Measurements from ENCODE around the gene CCDC85B.

Gene CCDC85B

GRCh38 chr11:65869643-65870306 is 20.7 kb upstream of the CCDC85B start:
- DNase-seq: no peak

DNA sequence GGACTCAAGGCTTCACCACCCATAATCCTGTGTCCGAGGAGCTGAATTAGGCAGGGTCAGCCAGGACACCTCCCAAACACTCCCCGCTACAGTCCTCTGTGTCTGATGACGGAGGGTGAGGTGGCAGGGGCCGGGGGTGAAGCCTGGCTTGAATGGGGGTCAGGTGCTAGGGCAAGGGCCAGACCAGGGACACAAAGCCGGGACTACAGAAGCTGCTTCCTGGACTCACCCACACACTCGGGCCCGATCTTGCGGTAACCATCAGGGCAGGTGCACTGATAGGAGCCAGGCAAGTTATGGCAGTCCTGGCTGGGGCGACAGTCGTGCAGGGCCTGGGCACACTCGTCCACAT is 20.2 kb upstream of the CCDC85B start:
- no peak for DNase-seq

DNA sequence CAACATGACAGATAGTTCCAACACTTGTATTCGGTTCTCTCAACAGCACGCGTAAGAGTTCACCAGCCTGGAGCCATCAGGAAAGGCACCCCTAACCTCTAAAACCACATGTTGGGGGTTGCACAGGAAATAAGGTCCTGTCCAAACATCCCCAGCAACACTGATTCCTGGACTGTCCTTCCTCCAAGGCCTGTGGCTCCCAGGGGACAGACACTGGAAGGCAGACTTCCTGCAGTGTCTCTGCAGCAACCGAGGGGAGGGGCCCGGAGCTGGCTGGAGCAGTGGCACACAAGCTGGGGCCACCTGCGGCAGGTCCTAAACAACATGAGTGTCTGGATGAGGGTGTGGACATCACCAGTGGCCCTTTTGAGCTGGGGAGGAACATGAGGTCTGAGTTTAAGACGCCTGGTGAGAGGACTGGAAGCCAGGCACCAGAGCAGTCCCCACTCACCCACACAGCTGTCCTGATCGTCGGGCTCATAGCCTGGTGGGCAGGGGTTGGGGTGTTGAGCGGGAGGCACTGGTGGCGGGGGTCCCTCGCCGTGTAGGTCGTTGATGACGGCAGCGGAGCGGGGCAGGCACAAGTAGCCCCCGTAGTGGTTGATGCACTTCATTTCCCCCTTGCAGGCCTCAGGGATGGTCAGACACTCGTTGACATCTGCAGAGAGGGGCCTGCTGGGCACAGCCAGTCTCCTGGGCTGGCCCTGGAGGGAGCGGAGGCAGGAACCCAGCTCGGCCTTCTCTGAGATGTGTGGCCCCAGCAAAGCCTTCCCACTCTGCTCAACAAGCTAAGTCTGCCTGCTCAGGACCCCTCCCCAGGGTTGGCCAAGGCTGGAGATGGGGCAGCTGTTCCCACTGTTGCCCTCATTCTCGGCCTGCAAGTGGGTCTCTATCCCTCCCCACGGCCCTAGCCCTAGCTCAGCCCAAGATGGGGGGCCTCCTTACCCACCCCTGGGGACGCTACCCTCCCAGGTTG is 19.5 kb upstream of the CCDC85B start:
- DNase-seq: no peak

DNA sequence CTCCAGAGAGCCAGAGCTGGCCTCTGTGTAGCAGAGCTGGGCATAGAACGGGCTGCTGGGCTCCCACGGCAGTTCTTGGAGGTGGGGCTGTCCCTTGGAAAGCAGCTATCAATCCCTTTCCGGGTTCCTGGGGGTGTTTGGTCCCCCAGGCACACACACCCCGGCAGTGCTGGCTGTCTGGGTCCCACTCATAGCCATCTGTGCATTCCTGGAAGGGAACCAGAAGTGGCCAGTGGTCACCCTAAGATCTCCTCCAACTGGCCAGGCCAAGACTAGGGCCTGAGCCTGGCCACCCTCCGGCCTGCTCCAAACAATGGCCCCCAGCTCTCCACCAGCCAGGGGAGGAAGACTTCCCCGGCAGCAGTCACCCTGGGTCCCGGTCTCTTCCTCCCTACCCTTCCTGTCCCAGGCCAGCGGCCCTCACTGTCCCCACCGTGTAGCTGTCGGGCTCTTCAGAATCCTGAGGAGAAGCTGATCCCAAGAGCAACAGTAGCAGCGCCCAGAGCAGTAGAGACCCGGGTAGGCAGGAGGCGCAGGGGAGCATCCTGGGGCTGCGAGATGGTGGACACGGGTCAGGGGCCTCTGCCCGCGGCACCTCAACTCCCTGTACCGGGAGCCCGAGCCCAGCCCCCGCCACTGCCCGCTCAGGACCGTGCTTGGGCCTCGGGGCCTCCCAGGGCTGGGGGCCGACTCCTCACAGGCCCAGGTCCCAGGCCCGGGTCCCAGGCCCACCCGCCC is 18.5 kb upstream of the CCDC85B start:
- no peak for DNase-seq

- no peak for DNase-seq
Measured at GRCh38 chr11:65872586-65873317, 17.7 kb upstream of the CCDC85B start, which contains the start of gene EFEMP2. EFEMP2 (minus strand) TSS chr11:65872800; CDS start chr11:65872354, 446 bp downstream.

- DNase-seq: no peak
Measured at GRCh38 chr11:65873318-65874156, 16.9 kb upstream of the CCDC85B start.

- DNase-seq: no peak
Measured at GRCh38 chr11:65879617-65880016, 10.9 kb upstream of the CCDC85B start, which contains the start of gene CTSW. CTSW (plus strand) TSS chr11:65879837; CDS start chr11:65879855, 18 bp downstream.

- no peak for DNase-seq
Measured at GRCh38 chr11:65880027-65880426, 10.4 kb upstream of the CCDC85B start.

GRCh38 chr11:65880844-65881421 is 9.5 kb upstream of the CCDC85B start:
- no peak for DNase-seq

- no peak for DNase-seq
Measured at GRCh38 chr11:65882120-65883057, 8.1 kb upstream of the CCDC85B start.

DNA sequence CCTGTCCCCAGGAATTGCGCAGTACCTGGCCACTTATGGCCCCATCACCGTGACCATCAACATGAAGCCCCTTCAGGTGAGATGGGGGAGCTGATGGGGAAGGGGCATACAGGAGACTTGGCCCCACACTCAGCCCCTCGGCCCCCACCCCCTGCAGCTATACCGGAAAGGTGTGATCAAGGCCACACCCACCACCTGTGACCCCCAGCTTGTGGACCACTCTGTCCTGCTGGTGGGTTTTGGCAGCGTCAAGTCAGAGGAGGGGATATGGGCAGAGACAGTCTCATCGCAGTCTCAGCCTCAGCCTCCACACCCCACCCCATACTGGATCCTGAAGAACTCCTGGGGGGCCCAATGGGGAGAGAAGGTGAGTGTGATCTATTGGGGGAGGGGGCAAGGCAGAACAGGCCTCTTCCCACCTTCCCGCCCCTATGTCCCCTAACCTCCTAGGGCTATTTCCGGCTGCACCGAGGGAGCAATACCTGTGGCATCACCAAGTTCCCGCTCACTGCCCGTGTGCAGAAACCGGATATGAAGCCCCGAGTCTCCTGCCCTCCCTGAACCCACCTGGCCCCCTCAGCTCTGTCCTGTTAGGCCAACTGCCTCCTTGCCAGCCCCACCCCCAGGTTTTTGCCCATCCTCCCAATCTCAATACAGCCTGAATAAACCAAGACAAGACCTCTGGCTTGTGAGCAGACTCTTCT is 7.3 kb upstream of the CCDC85B start:
- no peak for DNase-seq

DNA sequence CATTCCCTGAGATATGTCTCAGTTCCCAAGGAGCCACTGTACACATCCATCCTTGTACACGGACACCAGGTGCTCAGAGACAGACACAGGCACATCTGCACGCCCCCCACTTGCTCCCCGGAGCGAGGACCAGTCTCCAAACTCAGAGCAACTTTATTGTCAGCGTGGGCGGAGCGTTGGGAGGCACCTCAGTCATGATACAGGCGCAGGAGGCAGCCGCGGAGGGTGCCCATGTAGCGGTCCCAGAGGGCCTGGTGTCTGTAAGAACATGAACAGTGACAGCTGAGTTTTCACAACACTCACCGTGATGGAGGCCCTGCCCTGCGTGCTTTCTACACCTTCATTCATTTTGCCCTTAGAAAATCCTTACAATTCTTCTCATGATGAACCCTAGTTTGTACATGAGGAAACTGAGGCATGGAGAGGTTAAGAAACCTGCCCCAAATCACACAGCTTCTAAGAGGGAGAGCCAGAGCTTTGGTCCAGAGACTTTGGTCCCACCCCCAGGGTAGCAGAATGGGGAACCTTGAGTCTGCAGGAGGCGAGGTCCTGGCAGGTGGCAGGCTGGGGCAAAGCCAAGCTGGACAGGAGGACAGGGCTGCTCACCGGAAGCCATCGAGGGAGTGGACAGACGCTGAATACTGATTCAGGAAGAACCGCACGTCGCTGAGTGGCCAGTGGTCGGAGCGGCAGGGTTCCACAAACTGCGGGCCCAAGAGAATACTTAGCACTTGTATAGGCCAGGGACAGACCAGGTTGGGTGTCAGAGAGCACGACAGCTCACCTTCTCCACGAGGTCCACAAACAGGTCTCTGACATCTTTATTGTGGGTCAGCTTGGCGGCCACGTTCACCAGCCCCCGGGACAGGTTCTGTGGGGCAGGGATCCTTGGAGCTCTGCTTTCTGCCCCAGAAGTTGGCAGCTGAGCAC is 6.4 kb upstream of the CCDC85B start:
- DNase-seq: no peak

DNA sequence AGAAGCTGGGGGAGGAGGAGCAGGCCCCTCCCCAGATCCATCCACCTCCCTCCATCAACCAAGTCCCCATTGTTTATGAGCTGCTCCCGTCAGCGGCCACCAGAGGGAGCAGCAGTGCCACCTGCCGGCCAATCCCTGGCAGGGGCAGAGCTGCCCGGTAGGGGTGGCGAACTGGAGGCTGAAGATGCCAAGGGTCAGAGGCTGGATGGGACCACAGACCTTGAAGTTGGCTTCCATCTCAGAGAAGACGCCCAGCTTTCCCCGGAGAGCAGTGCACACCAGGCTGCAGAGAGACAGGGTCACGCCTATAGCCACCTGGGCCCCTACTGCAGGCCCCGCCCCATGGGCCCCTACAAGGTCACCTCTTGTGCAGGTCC is 5.8 kb upstream of the CCDC85B start:
- DNase-seq: no peak

DNA sequence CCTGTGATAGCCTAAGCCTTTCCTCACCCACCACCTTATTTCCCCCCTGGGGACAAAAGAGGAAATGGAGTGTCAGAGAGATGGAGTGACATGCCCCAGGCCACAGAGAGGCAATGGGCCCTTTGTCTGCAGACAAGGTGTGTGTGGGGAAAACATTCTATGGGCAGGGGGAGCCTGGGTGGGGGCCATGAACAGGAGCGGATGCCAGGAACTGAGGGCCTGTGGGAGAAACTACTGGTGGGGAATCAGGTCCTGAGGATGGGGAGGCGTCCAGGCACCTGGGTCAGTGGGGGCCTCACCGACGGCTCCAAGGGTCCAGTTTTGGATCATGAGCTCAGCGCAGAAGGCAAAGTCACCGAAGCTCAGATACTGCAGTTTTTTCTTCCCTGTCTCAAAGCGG is 5.2 kb upstream of the CCDC85B start:
- no peak for DNase-seq

- no peak for DNase-seq
Measured at GRCh38 chr11:65885808-65886536, 4.5 kb upstream of the CCDC85B start.

DNA sequence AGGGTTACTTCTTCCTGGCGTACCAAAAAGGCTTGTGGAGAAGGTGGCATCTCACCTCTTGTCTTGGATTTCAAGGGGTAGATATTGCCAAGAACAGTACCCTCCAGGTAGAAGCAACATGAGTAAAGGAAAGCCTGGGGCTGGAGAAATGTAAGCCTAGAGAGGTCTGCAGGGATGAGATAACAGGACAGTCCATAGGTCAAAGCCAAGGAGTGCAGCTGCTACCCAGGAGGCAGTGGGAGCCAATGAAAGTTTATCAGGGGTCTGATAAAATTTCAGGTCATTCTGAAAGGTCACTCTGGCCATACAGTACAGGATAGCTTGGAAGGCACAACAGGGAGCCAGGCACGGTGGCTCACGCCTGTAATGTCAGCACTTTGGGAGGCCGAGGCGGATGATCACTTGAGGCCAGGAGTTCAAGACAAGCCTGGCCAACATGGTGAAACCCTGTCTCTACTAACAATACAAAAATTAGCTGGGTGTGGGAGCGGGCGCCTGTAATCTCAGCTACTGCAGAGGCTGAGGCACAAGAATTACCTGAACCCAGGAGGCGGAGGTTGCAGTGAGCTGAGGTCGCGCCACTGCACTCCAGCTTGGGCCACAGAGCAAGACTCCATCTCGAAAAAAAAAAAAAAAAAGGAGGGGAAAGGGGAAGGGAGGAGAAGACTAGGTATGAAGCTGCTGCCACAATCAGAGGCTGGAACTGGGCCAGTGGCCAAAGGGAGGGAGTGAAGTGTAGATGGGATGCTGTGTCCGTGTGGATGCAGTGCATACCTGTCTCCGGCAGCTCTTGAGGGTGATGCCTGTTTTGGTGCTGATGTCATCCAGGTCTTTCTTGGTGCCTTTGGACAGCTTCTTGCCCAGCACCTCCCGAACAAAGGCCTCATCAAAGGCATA is 3.4 kb upstream of the CCDC85B start:
- no peak for DNase-seq
